Mucosa of stomach (tissue), 1 donor: Measurements from ENCODE around the gene GRID2.

Experiments used
- H3K27me3 ChIP-seq: one replicate; pipeline ENCODE4 v1.7.0; 2013; ENCODE audit warnings: mild to moderate bottlenecking, low read length; ENCODE audit not compliant: control insufficient read depth, insufficient read depth
- H3K36me3 ChIP-seq: one replicate; pipeline ENCODE4 v1.7.0; 2013; ENCODE audit warnings: low read length; ENCODE audit not compliant: control insufficient read depth, insufficient read depth
- H3K4me1 ChIP-seq: one replicate; pipeline ENCODE4 v1.7.0; 2013; ENCODE audit warnings: mild to moderate bottlenecking, low read length; ENCODE audit not compliant: control insufficient read depth, insufficient read depth
- H3K4me3 ChIP-seq: one replicate; pipeline ENCODE4 v1.7.0; 2013; ENCODE audit warnings: low read length
- H3K9ac ChIP-seq: one replicate; pipeline ENCODE4 v1.7.0; 2013; ENCODE audit warnings: mild to moderate bottlenecking, low read length, moderate library complexity
- H3K9me3 ChIP-seq: one replicate; pipeline ENCODE4 v1.7.0; 2013; ENCODE audit warnings: mild to moderate bottlenecking, low read length, moderate library complexity; ENCODE audit not compliant: control insufficient read depth
- donor health status: Pancreatic carcinoma.

GRID2 gene

GRCh38 chr4:93152491-93152890, 848.7 kb downstream of the GRID2 start:
- no peaks in the 10 kb centered on the region for H3K27me3 ChIP-seq
- no peak overlapping the region for H3K9ac ChIP-seq
- H3K9me3 ChIP-seq: no peaks in the 10 kb centered on the region
- H3K4me3 ChIP-seq: no peak overlapping the region
- no peaks in the 10 kb centered on the region for H3K4me1 ChIP-seq
- no peaks in the 10 kb centered on the region for H3K36me3 ChIP-seq

GRCh38 chr4:93157986-93158385, 854.2 kb downstream of the GRID2 start:
- Histone ChIP-seq H3K27me3 (no peaks in the 10 kb centered on the region), H3K4me3 (no peak overlapping the region), H3K4me1 (no peaks in the 10 kb centered on the region), H3K9ac (no peak overlapping the region), H3K36me3 (no peaks in the 10 kb centered on the region), H3K9me3 (no peaks in the 10 kb centered on the region)

DNA sequence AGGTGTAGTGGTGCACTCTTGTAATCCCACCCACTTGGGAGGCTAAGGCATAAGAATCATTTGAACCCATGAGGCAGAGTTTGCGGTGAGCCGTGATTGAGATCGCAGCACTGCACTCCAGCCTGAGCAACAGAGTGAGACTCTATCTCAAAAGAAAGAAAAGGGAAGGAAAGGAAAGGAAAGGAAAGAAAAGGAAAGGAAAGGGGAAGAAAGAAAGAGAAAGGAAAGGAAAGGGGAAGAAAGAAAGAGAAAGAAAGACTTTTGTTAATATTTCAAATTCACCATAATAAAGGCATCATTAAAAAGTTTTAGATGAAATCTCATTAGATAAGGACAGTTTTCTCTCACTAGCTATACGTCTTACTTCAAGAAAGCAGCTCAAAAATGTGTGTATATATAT, 864.3 kb downstream of the GRID2 start:
- Histone ChIP-seq H3K4me3 (no peak overlapping the region), H3K27me3 (no peaks in the 10 kb centered on the region), H3K9me3 (no peaks in the 10 kb centered on the region), H3K4me1 (no peaks in the 10 kb centered on the region), H3K36me3 (no peaks in the 10 kb centered on the region), H3K9ac (no peak overlapping the region)

DNA sequence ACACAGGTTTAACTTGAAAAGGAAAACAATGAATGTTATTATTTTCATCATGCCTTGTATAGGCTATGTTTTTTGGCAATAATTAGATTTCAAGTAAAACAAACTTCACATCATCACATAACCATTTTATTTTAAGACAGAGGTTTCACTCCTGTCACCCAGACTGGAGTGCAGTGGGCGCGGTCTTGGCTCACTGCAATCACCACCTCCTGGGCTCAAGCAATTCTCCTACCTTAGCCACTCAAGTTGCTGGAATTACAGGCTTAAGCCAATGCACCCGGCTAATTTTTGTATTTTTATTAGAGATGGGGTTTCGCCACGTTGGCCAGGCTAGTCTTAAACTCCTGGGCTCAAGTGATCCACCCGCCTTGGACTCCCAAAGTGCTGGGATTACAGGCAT, 866.2 kb downstream of the GRID2 start:
- H3K36me3 ChIP-seq: no peaks in the 10 kb centered on the region
- no peaks in the 10 kb centered on the region for H3K27me3 ChIP-seq
- no peak overlapping the region for H3K4me3 ChIP-seq
- H3K9ac ChIP-seq: no peak overlapping the region
- no peaks in the 10 kb centered on the region for H3K4me1 ChIP-seq
- H3K9me3 ChIP-seq: no peaks in the 10 kb centered on the region

DNA sequence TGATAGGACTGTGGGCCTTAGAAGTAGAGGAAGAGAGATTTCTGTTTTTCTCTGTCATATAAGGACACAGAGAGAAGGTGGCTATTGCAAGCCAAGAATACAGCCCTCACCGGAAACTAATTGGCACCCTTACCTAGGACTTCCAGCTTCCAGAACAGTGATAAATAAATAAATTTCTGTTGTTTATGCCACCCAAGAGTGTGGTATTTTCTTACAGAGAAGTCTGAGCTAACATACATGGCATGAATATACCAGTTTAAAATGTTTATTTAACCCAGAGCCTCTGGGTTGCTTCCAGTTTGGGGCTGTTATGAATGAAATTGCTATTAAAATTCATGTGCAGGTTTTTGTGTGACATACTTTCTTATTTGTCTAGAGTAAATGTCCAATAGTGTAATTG, 870.8 kb downstream of the GRID2 start:
- no peak overlapping the region for H3K4me3 ChIP-seq

DNA sequence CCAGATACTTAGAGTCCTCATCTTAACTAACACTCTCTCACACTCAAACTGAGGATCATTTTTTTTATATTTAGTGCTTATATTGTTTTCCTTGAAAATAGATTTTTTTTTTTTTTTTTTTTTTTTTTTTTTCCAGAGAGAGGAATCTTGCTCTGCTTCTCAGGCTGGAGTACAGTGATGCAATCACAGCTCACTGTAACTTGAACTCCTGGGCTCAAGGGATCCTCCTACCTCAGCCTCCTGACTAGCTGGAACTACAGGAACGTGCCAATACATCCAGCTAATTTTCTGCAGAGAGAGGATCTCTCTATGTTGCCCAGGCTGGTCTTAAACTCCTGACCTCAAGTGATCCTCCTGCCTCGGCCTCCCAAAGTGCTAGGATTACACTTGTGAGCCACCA, 874.5 kb downstream of the GRID2 start:
- H3K36me3 ChIP-seq: no peaks in the 10 kb centered on the region
- no peak overlapping the region for H3K4me3 ChIP-seq
- no peaks in the 10 kb centered on the region for H3K27me3 ChIP-seq
- H3K9me3 ChIP-seq: no peaks in the 10 kb centered on the region
- peaks cover 4% of the 10 kb centered on the region for H3K4me1 ChIP-seq
- H3K9ac ChIP-seq: no peak overlapping the region

More for the DNA sequence above, 870.8 kb downstream of the GRID2 start:
- Histone ChIP-seq H3K9me3 (no peaks in the 10 kb centered on the region), H3K4me1 (no peaks in the 10 kb centered on the region), H3K9ac (no peak overlapping the region), H3K36me3 (no peaks in the 10 kb centered on the region), H3K27me3 (no peaks in the 10 kb centered on the region)

DNA sequence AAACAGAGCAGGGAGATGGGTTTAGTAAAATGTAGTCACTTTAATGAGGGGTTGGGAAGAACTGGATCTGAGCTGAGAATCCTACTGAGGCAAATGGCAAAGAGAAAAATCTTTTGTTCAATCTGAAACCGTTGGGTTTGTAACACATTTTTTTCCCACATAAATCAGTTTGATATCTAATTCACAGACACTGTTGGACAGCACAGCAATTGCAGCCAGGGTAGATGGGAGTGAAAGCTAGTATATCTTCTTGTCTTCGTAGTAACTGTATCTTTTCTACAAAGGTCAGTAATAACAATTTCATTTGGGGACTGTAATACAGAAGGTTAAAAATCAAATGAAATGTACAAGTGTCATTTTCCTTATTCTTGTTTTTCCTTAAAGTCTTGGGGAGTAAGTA, 875.3 kb downstream of the GRID2 start:
- Histone ChIP-seq H3K27me3 (no peaks in the 10 kb centered on the region), H3K9ac (no peak overlapping the region), H3K9me3 (no peaks in the 10 kb centered on the region), H3K4me1 (peaks cover 4% of the 10 kb centered on the region), H3K4me3 (no peak overlapping the region), H3K36me3 (no peaks in the 10 kb centered on the region)

DNA sequence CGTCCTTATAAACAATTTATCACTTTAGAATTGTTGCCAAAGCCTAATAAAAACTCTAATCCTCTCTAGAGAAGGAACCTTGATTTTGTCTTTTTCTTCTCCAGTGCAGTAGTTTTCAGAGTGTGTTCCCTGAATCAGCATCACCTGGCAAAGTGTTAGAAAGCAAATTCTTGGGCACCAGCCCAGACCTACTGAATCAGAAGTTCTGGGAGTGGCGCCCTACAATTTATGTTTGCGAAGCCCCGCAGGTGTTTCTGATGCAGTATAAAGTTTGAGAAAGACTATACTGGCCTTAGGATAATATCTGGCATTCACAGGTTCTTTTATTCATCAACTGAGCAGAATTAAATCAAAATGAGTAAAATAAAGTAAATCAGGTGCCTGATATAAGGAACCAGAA, 879.0 kb downstream of the GRID2 start:
- H3K27me3 ChIP-seq: no peaks in the 10 kb centered on the region
- H3K4me3 ChIP-seq: no peak overlapping the region
- H3K9me3 ChIP-seq: no peaks in the 10 kb centered on the region
- H3K36me3 ChIP-seq: no peaks in the 10 kb centered on the region
- H3K9ac ChIP-seq: no peak overlapping the region
- H3K4me1 ChIP-seq: peaks cover 4% of the 10 kb centered on the region

DNA sequence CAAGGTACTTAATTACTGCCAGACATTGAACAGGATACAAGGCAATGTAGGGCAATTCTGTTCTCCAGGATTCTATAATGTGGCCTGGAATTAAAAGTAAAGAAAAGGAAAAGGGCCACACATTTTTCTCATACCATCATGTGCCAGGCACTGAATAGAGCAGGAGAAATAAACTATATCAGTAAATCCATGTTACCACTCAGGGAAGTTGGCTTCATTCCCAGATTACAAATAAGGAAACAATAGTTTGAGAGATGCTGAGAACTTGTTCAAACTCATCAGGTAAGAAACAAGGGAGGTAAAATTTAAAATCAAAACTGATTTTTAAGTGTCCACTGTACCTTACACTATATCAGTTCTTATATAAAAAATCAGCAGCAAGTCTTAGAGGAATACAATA, 879.8 kb downstream of the GRID2 start:
- H3K9ac ChIP-seq: no peak overlapping the region

GRCh38 chr4:93184053-93184452, 880.3 kb downstream of the GRID2 start:
- H3K36me3 ChIP-seq: no peaks in the 10 kb centered on the region
- no peaks in the 10 kb centered on the region for H3K27me3 ChIP-seq
- no peak overlapping the region for H3K4me3 ChIP-seq
- H3K9ac ChIP-seq: no peak overlapping the region
- peaks cover 4% of the 10 kb centered on the region for H3K4me1 ChIP-seq
- H3K9me3 ChIP-seq: no peaks in the 10 kb centered on the region

More for the DNA sequence above, 879.8 kb downstream of the GRID2 start:
- Histone ChIP-seq H3K9me3 (no peaks in the 10 kb centered on the region), H3K27me3 (no peaks in the 10 kb centered on the region), H3K4me3 (no peak overlapping the region), H3K36me3 (no peaks in the 10 kb centered on the region), H3K4me1 (peaks cover 4% of the 10 kb centered on the region)

- no peaks in the 10 kb centered on the region for H3K9me3 ChIP-seq
- H3K36me3 ChIP-seq: no peaks in the 10 kb centered on the region
- H3K4me3 ChIP-seq: no peak overlapping the region
- no peak overlapping the region for H3K9ac ChIP-seq
- H3K27me3 ChIP-seq: no peaks in the 10 kb centered on the region
- H3K4me1 ChIP-seq: peaks cover 4% of the 10 kb centered on the region
These were observed 883.1 kb downstream of the GRID2 start for GRCh38 chr4:93186846-93187245.

- peaks cover 4% of the 10 kb centered on the region for H3K4me1 ChIP-seq
- H3K27me3 ChIP-seq: no peaks in the 10 kb centered on the region
- H3K9me3 ChIP-seq: no peaks in the 10 kb centered on the region
- no peak overlapping the region for H3K9ac ChIP-seq
- H3K4me3 ChIP-seq: no peak overlapping the region
- no peaks in the 10 kb centered on the region for H3K36me3 ChIP-seq
These were observed 883.7 kb downstream of the GRID2 start for GRCh38 chr4:93187466-93187865.

DNA sequence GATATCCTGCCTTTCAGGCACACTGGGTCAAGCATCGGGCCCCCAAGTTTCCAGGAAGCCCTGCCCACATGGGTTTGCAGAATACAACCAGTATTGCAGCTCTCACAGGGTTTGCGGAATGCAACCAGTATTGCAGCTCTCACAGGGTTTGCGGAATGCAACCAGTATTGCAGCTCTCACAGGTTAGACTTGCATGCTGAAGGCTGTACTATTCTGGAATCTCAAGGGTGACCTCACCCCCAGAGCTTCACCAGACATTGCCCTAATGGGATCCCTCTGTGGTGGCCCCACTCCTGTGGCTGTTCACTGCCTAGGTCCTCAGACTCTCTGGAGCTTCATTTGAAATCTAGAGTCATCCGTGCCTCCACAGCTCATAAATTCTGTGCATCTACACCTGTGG, 884.1 kb downstream of the GRID2 start:
- Histone ChIP-seq H3K4me3 (no peak overlapping the region), H3K4me1 (peaks cover under 1% of the 10 kb centered on the region), H3K27me3 (no peaks in the 10 kb centered on the region), H3K9ac (no peak overlapping the region), H3K36me3 (no peaks in the 10 kb centered on the region), H3K9me3 (no peaks in the 10 kb centered on the region)
